GM19043 (cell line): Measurements from ENCODE around the gene FBXW2.

Experiments
- ATAC-seq: cut with Tn5 transposase; IDR thresholded peaks from one replicate; pipeline ENCODE4 v1.9.1; 2021; ENCODE audit warnings: low read depth; ENCODE audit not compliant: unreplicated experiment

FBXW2 gene

DNA sequence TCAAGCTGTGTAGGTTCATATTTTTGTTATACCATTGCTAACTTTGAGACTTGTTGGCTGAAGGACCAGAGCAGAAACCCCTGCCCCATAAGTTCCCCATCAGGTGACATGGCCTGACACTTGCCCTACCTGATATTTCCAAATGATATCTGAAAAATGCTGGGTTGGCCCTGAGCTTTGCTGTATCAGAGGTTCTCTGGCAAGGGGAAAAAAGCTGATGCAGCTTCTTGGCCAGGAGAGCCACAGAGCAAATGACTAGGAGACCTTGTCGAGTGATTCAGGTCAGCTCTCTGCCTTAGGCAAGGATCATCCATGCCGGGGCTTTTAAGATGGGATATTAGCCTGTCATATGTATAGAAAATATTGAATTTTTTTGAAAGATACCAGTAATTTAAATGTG is 76.0 kb downstream of the FBXW2 start:
- no peak for ATAC-seq

DNA sequence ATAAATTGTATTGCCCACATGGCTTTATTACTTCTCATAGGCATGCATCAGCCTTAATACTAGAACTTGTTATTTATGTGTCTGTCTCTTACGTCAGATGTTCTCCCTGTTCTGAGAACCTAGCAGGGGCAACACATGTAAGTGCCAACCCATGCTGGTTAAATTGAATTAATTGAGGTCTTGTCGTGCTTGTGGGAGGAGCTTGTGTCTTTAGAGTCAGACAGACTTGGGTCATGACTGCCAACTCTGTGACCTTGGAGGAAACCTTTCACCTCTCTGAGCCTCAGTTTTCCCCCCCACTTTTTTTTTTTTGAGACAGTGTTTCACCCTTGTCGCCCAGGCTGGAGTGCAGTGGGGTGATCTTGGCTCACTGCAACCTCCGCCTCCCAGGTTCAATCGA is 76.7 kb downstream of the FBXW2 start:
- ATAC-seq = no peak

DNA sequence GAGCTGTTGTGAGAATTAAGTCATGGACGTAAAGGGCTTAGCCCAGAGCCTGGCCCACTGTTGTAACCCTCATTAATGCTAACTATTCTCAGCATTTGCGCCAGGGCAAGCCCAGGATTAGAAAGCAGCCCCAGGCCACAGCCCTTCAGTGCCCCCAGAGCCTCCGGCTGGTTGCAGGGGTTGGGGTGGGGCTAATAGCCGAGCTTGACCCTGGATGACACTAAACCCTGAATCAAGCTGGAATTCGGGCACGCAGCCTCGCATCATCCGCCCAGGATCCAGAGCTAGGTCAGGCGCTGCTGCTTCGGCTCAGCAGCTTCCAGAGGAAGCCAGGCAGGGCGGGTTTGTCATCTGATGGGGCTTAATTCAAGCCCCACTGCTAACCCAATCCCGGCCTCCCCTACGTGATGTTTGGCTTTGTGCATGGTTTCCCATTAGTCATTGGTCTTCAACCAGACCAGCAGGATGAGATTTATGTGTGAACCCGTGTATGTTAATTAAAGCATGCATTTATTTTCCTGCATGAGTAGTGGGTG is 77.8 kb downstream of the FBXW2 start:
- no peak for ATAC-seq

DNA sequence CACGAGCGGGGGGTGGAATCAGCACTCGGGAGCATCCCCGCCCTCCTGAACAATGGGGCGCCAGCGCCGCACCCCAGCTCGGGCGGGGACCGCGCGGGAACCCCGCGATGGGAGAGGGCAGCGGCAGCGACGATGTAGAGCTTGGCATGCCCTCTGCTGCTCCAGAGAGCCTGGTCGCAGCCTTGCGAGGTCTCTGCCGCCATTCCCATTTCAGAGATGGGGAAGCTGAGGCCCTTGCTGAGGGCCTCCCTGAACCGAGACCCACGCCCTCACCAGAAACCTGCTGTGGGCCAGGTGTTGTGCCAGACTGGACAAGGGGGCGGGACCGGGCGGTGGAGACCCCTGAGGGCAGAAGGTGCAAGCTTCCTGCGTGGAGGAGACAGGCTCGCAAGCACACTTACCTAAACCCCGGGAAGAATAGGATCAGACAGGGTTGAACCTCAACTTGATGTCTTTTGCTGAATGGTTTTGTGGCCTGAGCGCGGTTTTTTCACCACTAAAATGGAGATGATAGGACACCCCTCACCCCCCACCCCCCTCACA is 78.3 kb downstream of the FBXW2 start:
- peak; percentile 5 for ATAC-seq

DNA sequence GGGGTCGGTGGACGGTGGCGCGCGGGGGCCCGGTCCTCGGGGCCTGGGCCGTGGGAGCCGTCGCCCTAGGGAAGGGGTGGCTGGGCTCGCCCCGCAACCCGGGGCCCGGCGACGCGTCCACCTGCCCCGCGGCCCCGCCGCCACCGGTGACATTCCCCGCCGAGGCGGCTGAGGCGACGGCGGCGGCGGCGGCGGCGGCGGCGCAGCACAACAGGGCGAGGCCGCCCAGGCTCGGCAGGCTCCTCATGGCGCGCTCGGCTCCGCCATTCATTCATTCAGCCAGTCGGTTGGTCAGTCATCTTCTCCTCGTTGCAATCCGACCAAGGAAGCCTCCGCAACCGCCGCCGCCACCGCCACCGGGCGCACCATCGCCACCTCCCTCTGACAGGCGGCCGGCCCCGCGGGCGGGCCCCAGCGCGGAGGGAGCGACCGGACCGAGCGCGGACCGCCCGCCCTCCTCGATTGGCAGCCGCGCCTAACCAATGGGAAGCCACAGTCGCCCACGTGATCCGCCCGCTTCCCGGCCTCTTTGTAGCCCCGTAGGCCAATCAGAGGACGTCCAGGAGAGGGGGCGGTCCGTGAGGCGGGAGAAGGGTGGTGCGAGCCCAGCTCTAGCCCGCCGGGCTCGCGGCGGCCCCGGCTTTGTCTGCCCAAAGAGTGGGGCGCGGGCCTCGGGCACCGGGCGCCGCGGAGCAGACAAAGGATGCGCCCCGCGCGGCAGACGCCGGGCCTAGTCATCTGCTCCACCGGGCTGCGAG is 78.9 kb downstream of the FBXW2 start, which contains the start of gene MEGF9:
TSS of gene MEGF9 (minus strand) at position 383 of the 758 bp plus-strand sequence. CDS start at position 271, 112 bp downstream.
- ATAC-seq = peak; percentile 93

DNA sequence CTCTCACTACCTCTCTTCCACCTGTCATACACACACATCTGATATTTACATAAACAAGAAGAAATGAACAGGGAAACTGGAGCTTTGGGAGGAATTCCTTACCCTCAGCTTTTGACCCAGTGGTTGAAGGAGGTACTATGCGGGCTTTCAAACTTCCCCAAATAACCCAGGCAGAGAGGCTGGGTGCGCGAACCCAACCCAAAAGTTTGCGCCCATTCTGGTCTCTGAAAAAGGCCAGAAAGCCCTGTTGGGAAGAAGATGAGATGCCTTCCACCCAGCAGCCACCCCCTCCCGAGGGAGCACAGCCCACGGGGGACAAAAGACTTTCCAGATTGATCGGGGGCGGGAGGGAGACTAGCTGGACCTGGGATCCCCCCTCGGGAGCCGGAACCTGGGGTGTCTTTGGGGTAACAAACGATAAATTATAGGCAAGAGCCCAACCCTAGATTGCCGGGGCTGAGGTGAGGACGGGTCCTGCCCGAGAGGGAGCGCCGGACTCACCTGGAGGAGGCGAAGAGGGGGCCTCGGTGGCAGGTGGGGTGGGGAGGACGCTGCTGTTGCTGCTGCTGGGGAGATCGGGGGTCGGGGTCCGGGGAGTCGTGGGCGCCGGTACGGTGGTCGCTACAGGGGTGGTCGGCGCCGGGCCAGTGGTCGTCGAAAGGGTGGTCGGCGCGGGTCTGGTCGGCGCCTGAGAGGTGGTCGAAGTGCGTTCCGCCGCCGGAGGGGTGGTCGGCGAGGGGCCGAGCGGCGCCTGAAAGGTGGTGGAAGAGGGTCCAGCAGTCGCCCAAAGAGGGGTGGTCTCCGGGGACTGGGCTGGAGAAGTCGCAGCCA is 79.7 kb downstream of the FBXW2 start:
- no peak for ATAC-seq

DNA sequence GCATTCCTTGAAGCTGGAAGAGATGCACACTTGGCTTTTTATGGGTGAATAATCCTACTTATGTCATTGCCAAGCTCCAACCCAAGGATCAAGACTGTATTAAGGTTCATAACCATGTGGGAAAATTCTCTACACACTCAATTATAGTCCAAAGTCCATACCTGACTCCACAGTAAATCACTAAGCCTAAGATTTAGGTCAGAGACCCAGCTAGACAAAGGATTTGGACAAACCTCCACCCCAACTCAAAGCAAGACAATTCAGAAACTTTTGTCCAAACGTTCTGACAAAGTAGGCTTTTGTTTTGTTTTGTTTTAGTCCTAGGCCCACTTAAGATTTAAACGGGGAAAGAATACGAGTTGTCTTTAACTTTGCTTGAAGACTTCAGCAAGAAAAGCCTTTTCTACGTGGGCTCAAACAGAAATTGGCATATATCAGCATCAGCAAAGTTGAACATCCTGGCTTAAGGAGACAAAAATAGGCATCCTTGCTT is 80.6 kb downstream of the FBXW2 start:
- ATAC-seq = no peak

DNA sequence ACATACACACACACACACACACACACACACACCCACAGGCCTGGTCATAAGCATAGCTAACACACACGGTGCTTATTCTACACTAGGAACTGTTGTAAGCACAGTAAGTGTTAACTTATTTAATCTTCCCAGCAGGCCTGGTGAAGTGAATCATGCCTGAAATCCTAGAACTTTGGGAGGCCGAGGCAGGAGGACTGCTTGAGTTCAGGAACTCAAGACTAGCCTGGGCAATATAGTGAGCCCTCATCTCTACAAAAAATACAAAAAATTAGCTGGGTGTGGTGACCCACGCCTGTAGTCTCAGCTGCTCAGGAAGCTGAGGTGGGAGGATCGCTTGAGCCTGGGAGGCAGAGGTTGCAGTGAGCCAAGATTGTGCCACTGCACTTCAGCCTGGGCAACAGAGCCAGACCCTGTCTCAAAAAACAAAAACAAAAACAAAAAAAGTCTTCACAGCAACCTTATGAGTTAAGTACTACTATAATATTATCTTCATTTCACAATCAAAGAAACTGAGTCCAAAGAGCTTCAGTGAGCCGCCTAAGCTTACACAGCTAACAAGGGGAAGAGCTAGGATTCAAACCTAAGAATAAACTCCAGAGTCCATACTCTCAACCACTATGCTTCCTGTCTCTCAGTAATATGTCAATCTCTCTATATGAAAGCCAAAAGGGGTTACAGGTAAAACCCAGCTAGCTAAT is 81.2 kb downstream of the FBXW2 start:
- ATAC-seq = no peak

DNA sequence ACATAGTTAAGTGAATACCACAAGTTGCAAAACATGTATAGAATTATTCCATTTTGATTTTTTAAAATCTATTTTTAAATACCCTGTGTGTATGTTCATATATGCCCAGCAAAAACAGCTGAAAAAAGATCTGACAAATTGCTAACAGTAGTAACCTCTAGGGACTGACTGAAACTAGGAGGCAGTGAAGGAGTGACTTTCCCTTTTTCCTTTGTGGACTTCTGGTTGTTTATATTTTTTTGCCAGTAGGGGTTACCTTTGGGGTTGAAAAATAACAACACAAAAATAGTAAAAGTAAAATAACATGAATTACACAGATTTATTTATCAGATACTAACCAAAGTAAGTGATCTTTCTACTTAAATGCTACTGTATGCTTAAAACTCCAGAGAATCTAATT is 81.9 kb downstream of the FBXW2 start:
- no peak for ATAC-seq

DNA sequence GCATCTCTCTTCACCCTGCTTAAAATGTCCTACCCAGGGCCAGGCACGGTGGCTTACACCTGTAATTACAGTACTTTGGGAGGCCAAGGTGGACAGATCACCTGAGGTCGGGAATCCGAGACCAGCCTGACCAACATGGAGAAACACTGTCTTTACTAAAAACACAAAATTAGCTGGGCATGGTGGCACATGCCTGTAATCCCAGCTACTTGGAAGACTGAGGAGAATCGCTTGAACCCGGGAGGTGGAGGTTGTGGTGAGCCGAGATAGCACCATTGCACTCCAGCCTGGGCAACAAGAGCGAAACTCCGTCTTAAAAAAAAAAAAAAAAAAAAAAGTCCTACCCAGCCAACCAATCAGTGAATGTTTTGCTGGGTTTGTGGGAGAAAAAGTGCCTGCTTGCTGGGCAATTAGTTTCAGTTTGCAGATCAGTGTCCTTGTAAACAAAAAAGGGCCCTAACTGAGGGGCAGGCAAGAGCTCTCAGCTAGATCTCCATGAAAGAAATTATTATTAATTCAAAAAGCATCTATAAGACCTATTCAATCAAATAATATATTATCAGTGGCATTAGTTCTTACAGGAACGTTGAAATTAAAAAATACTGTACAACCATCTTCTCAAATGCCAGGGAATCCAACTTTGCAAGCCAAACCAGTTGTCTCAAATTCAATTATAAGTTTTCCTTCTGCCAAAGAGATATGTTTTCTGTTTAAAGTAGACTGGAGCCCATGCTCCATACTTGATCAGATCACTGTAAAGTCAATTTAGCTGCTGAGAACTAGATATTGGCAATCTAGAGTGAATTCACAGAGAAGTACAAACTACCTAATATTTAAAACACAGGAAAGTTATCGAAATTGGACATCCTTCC is 82.9 kb downstream of the FBXW2 start:
- ATAC-seq = no peak

DNA sequence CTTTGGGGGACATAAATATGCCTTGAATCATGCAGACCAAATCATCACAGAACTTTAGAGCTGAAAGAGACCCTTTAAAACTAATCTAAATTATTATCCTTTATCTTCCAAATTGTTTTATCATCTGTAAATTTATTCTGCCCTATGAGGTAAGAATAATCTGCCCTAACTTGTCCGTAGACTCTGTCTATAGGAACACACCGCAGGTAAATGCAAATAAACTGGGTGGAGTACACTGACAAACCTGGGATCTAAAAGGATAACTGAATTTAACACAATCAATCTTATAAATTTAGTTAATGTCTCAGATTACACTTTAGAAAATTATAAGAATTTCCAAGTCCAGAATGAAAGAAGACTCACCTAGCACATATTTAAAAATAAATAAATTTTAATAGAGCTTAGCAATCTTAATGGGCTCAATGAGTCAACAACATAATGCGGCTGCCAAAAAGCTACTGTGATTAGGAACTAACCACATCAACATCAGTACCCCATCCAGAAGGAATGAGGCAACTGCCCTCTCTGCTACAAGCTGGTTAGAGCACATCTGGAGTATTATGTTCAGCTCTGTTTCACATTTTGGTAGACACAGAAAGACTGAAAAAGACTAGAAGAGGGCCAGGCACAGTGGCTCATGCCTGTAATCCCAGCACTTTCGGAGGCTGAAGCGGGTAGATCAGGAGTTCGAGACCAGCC is 84.5 kb downstream of the FBXW2 start:
- no peak for ATAC-seq

DNA sequence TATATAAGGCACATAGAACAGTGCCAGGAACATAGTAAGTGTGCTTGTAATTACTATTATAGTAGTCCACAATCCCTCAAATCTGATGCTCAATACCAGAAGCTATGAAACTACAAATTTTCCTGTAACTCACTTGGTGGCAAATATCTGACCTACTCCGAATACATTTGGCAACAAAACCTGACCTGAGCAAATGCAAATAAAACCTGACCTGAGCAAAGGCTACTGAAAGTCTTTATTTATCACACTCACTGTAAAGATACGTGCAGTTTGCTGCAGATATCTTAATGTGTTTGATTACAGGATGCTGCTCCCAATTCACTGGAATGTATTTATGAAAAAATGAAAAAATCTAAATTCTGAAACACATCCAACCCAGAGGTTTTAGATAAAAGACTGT is 86.0 kb downstream of the FBXW2 start:
- no peak for ATAC-seq
